ENCODE results near the gene CALR.

DNA sequence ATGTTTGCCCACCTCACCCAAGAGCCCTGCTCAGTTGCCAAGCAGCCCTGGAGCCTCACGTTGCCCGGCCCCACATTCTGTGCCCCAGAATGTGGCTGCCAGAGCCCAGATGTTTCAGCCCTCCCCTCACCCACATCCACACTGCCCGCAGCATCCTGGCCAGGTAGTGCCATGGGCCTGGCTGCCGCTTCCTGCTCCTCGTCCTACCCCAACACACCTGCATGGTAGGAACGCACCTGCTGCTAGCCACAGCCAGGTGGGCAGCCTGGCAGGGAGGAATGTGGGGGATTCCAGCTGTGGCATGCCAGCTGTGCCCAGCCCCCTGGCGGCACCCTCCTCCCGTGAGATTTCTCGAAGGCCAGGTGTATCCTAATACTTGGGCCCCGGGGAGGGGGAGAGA lies 49.4 kb downstream of the CALR start:
- TF ChIP-seq, protein P1, sequence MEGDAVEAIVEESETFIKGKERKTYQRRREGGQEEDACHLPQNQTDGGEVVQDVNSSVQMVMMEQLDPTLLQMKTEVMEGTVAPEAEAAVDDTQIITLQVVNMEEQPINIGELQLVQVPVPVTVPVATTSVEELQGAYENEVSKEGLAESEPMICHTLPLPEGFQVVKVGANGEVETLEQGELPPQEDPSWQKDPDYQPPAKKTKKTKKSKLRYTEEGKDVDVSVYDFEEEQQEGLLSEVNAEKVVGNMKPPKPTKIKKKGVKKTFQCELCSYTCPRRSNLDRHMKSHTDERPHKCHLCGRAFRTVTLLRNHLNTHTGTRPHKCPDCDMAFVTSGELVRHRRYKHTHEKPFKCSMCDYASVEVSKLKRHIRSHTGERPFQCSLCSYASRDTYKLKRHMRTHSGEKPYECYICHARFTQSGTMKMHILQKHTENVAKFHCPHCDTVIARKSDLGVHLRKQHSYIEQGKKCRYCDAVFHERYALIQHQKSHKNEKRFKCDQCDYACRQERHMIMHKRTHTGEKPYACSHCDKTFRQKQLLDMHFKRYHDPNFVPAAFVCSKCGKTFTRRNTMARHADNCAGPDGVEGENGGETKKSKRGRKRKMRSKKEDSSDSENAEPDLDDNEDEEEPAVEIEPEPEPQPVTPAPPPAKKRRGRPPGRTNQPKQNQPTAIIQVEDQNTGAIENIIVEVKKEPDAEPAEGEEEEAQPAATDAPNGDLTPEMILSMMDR (IDR thresholded peaks at IDR 0.05; ENCODE audit: low read length), result no peak
- TF ChIP-seq EZH2phosphoT487 (IDR thresholded peaks at IDR 0.05; ENCODE audit: low read length), result no peak
- TF ChIP-seq EZH2 (optimal IDR thresholded peaks at IDR 0.05; ENCODE audit: low read depth, low read length), result no peak
